Activated CD8-positive, alpha-beta T cell treated with anti-CD3 and anti-CD28 coated beads, Interleukin-2, amount 10 ng/mL, durations not matched to agents 7 days and 5 days (primary cell): ENCODE results near the gene ASTN2. TPM values are rescaled to one million over a fixed set of nuclear protein-coding genes. Genes with fewer than 3 reads are reported as not detected.

Source experiments
- ATAC-seq: fragments of 150-1000 bp; cut with Tn5 transposase; one replicate; pipeline ENCODE4 v1.10.0; 2021; ENCODE audit warnings: moderate library complexity
- CTCF ChIA-PET: fragments of 350-600 bp; sonication (Branson Sonifier 250); formaldehyde crosslinking; loops from one replicate; lab custom pipeline; 2021; ENCODE audit warnings: antibody characterized with exemption; lab: Charles Lee
- POLR2A ChIA-PET: fragments of 350-600 bp; sonication (Branson Sonifier 250); formaldehyde crosslinking; loops from one replicate; lab custom pipeline; 2021; ENCODE audit warnings: antibody characterized with exemption; lab: Charles Lee
- DNase-seq: peaks from one replicate; pipeline ENCODE4 v3.0.0-alpha.2; 2020
- H3K27ac Mint-ChIP-seq: one replicate; pipeline ENCODE4 v1.8.0; 2021; ENCODE audit warnings: mild to moderate bottlenecking, mixed read lengths
- H3K27me3 Mint-ChIP-seq: one replicate; pipeline ENCODE4 v1.8.0; 2021; ENCODE audit warnings: low read depth, mixed read lengths
- H3K36me3 Mint-ChIP-seq: one replicate; pipeline ENCODE4 v1.8.0; 2021; ENCODE audit warnings: low read depth, mixed read lengths
- H3K4me1 Mint-ChIP-seq: one replicate; pipeline ENCODE4 v1.8.0; 2021; ENCODE audit warnings: low read depth, mixed read lengths
- H3K4me3 Mint-ChIP-seq: one replicate; pipeline ENCODE4 v1.8.0; 2021; ENCODE audit warnings: mild to moderate bottlenecking, mixed read lengths
- H3K9me3 Mint-ChIP-seq: one replicate; pipeline ENCODE4 v1.8.0; 2022; ENCODE audit warnings: mixed read lengths; ENCODE audit not compliant: insufficient read depth
- total RNA-seq, 2 experiments: library from RNA; stranded (reverse); gene quantifications; one replicate each; pipeline ENCODE4 v1.2.3, GENCODE V29; 2021

The ASTN2 gene
- total RNA-seq, 2 experiments from 2014 or later, result 4.7 to 4.9 TPM

DNA sequence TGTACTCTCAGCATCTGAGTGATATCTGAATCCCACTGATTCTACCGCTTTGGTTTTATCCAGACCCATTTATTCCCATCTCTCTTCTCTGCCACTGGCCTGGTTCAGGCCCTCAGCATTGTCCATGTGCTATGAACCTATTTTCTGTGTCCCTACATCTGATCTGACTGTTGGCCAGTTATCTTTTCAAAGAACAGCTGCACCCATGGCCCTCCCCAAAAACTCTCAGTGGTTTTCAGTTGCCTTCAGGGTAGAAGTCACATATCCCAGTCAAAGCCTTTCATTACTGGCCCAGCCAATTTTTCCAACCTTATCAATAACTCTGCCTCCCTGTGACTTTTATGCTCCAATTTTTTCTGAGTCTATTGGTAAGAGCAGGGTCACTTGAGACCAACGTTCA is 430.7 kb downstream of the ASTN2 start:
- H3K27ac Mint-ChIP-seq, result no peak overlapping the region
- no peaks in the 10 kb centered on the region for H3K4me1 Mint-ChIP-seq
- ATAC-seq (no peak), DNase-seq (no peak)
- CTCF ChIA-PET, result no interaction called here
- no peaks in the 10 kb centered on the region for H3K27me3 Mint-ChIP-seq
- no peak overlapping the region for H3K4me3 Mint-ChIP-seq
- H3K9me3 Mint-ChIP-seq, result no peaks in the 10 kb centered on the region
- POLR2A ChIA-PET, result no interaction called here
- H3K36me3 Mint-ChIP-seq, result no peaks in the 10 kb centered on the region

DNA sequence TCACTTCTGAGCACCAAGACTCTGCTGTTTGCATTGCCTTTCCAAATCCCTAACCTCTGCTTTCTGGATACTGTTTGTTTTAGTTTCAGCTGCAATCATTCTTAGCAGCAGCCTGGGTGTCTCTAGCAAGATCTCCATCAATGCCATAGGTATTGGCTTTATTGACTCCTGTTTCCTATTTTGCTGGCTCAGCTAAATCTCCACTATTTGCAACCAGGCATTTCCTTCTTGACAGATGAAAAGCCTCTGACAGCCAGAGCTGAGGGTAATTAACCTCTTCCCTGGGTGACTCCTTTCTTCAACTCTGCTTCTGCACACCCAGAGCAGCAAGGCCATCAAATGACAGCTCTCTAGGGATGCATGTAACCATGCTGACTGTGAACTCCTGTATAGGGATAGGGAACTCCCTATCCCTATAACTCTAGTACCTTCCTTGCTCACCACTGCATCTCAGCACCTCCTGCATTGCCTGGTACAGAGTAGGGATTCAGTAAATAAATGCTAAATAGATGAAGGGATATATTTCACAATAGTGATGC is 434.2 kb downstream of the ASTN2 start:
- H3K9me3 Mint-ChIP-seq, result no peaks in the 10 kb centered on the region
- CTCF ChIA-PET, result no interaction called here
- no peak for ATAC-seq
- H3K36me3 Mint-ChIP-seq, result no peaks in the 10 kb centered on the region
- no peaks in the 10 kb centered on the region for H3K4me1 Mint-ChIP-seq
- DNase-seq, result no peak
- H3K4me3 Mint-ChIP-seq, result no peak overlapping the region
- no peaks in the 10 kb centered on the region for H3K27me3 Mint-ChIP-seq
- H3K27ac Mint-ChIP-seq, result no peak overlapping the region
- POLR2A ChIA-PET, result no interaction called here

GRCh38 chr9:116979456-116979855 is 435.4 kb downstream of the ASTN2 start:
- H3K36me3 Mint-ChIP-seq, result no peaks in the 10 kb centered on the region
- no peaks in the 10 kb centered on the region for H3K4me1 Mint-ChIP-seq
- no peak overlapping the region for H3K4me3 Mint-ChIP-seq
- DNase-seq (no peak), ATAC-seq (no peak)
- CTCF ChIA-PET, result no interaction called here
- H3K27ac Mint-ChIP-seq, result no peak overlapping the region
- H3K9me3 Mint-ChIP-seq, result no peaks in the 10 kb centered on the region
- POLR2A ChIA-PET, result no interaction called here
- H3K27me3 Mint-ChIP-seq, result no peaks in the 10 kb centered on the region

DNA sequence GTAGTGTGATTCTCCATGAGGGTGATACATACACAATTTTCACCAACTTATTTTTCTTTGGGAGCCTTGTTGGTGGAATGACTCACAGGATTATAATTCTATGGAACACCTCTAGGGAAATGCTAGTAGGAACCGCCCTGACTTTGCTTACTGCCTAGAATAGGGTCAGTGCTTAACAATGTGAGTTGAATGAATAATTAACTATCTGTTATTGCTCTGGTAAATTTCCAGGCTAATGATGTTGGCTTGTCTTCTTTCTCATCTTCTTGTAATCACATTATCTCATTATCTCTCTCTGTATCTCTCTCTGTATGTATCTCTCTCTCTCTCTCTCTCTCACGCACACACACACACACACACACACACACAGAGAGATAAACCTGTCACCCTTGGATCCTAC is 436.7 kb downstream of the ASTN2 start:
- no peaks in the 10 kb centered on the region for H3K9me3 Mint-ChIP-seq
- no peaks in the 10 kb centered on the region for H3K36me3 Mint-ChIP-seq
- H3K27ac Mint-ChIP-seq, result no peak overlapping the region
- ATAC-seq (no peak), DNase-seq (no peak)
- POLR2A ChIA-PET, result no interaction called here
- H3K4me3 Mint-ChIP-seq, result no peak overlapping the region
- no peaks in the 10 kb centered on the region for H3K4me1 Mint-ChIP-seq
- no peaks in the 10 kb centered on the region for H3K27me3 Mint-ChIP-seq
- CTCF ChIA-PET, result no interaction called here

- Mint-ChIP-seq H3K27me3 (no peaks in the 10 kb centered on the region), H3K4me3 (no peak overlapping the region), H3K36me3 (no peaks in the 10 kb centered on the region), H3K4me1 (no peaks in the 10 kb centered on the region), H3K9me3 (no peaks in the 10 kb centered on the region), H3K27ac (no peak overlapping the region)
- POLR2A ChIA-PET, result no interaction called here
- CTCF ChIA-PET, result no interaction called here
- DNase-seq, result no peak
- no peak for ATAC-seq
These were observed 439.7 kb downstream of the ASTN2 start for GRCh38 chr9:116975126-116975525.

DNA sequence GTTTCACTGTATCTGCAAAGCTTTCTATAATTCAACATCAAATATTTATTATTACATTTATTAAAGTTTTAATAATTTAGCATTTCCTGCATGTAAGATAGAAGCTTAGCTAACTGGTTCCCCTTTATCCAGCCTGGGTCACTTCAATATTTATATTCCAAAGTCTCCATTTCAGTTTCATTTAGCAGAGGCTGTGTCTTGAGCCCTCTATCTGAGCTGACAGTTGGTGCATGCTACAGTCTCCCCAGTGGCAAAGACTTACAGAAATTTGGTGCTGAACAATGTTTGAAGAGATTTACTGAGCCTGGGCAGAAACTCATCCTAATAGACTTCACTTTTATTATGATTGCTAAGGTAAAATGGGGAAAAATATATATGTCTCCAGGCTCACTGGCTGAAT is 448.7 kb downstream of the ASTN2 start:
- no peaks in the 10 kb centered on the region for H3K4me1 Mint-ChIP-seq
- H3K27ac Mint-ChIP-seq, result no peak overlapping the region
- H3K36me3 Mint-ChIP-seq, result no peaks in the 10 kb centered on the region
- ChIA-PET CTCF (no interaction called here), POLR2A (no interaction called here)
- no peaks in the 10 kb centered on the region for H3K27me3 Mint-ChIP-seq
- no peaks in the 10 kb centered on the region for H3K9me3 Mint-ChIP-seq
- no peak for DNase-seq
- no peak for ATAC-seq
- no peak overlapping the region for H3K4me3 Mint-ChIP-seq

DNA sequence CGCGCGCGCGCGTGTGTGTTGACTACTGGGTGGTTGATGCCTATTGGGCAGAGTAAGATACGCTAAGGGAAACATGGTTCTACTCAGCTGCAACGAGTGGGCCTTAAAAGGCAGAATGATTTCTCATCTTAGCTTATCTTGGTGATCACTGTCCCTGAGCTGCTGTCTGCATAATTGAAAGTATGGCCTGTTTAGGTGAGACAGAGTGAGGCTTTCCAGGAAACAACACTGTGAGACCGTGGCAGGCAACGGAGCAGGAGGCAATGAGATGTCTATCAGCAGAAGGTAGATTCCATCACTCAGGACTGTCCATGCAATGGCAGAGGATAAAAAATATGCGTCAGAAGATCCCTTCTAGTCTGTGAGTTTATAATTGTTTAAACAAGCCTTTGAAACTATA is 450.6 kb downstream of the ASTN2 start:
- Mint-ChIP-seq H3K9me3 (no peaks in the 10 kb centered on the region), H3K4me3 (no peak overlapping the region), H3K27me3 (no peaks in the 10 kb centered on the region), H3K4me1 (no peaks in the 10 kb centered on the region), H3K27ac (no peak overlapping the region), H3K36me3 (no peaks in the 10 kb centered on the region)
- POLR2A ChIA-PET, result no interaction called here
- CTCF ChIA-PET, result no interaction called here
- DNase-seq (no peak), ATAC-seq (no peak)

DNA sequence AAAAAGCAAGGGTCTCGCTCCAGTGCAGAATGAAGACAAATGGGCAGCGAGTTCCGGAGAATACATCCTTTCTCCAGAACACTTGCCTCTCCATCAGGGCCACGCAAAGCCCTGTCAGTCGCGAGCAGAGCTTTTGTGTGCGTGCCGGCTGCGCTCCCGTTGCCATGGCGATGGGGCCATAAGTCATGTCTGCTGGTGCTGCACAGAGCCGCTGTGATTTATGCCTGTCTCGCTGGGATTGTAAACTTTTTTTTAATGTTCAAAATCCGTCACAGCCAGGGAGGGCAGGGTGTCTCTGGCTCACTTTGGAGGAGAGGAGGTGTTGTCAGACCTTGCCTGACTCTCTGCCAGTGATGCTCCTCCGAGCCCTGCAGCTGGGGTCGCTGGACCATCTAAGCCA is 455.0 kb downstream of the ASTN2 start:
- ATAC-seq, result no peak
- no peaks in the 10 kb centered on the region for H3K4me1 Mint-ChIP-seq
- ChIA-PET POLR2A (no interaction called here), CTCF (no interaction called here)
- H3K27me3 Mint-ChIP-seq, result no peaks in the 10 kb centered on the region
- H3K4me3 Mint-ChIP-seq, result no peak overlapping the region
- H3K27ac Mint-ChIP-seq, result no peak overlapping the region
- H3K36me3 Mint-ChIP-seq, result no peaks in the 10 kb centered on the region
- no peaks in the 10 kb centered on the region for H3K9me3 Mint-ChIP-seq
- no peak for DNase-seq

DNA sequence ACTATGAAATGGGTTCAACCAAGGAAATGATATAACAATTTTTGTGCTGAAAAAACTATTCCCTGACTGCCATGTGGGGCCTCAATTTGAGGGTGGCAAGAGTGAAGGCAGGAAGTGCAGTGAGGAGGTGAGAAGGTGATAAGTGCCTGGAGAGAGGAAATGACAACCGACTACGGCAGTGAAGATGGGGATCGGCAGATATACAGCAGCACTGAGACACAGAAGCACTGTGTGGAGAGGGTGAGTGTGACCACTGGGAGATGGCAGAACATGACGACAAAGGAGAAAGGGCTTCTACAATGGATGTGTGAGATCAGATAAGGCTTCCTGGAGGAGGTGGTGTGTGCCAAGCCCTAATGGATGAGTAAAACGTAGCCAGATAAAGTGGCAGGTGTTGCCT is 456.0 kb downstream of the ASTN2 start:
- Mint-ChIP-seq H3K36me3 (no peaks in the 10 kb centered on the region), H3K27me3 (no peaks in the 10 kb centered on the region), H3K4me1 (no peaks in the 10 kb centered on the region), H3K9me3 (no peaks in the 10 kb centered on the region), H3K27ac (no peak overlapping the region), H3K4me3 (no peak overlapping the region)
- ATAC-seq, result no peak
- no peak for DNase-seq
- ChIA-PET CTCF (no interaction called here), POLR2A (no interaction called here)

- ChIA-PET POLR2A (no interaction called here), CTCF (no interaction called here)
- no peak for DNase-seq
- Mint-ChIP-seq H3K27ac (no peak overlapping the region), H3K4me1 (no peaks in the 10 kb centered on the region), H3K27me3 (no peaks in the 10 kb centered on the region), H3K9me3 (no peaks in the 10 kb centered on the region), H3K4me3 (no peak overlapping the region), H3K36me3 (no peaks in the 10 kb centered on the region)
- no peak for ATAC-seq
These were observed 460.1 kb downstream of the ASTN2 start for GRCh38 chr9:116954731-116955130.

GRCh38 chr9:116953271-116953670 is 461.6 kb downstream of the ASTN2 start:
- ATAC-seq, result no peak
- H3K27me3 Mint-ChIP-seq, result no peaks in the 10 kb centered on the region
- no peak overlapping the region for H3K27ac Mint-ChIP-seq
- H3K4me1 Mint-ChIP-seq, result no peaks in the 10 kb centered on the region
- H3K4me3 Mint-ChIP-seq, result no peak overlapping the region
- CTCF ChIA-PET, result no interaction called here
- H3K9me3 Mint-ChIP-seq, result no peaks in the 10 kb centered on the region
- POLR2A ChIA-PET, result no interaction called here
- no peak for DNase-seq
- H3K36me3 Mint-ChIP-seq, result no peaks in the 10 kb centered on the region

DNA sequence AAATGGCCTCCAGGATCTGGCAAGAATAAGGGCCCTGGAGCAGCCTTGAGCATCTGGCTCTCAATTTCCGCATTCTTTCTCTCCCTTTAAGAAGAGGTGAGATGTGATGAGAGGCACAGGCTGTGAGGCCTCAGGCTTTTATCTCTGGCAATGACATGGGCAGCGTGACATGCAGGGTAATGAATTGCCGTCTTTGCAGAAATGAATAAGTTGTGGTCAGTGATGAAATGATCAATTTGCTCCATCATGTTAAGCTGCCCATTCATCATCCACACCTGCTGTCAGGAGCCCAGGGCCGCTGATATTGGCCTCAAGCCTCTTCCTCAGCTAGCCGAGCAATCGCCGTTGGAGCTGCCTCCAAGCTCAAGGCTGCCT is 462.4 kb downstream of the ASTN2 start:
- no peak overlapping the region for H3K4me3 Mint-ChIP-seq
- POLR2A ChIA-PET, result interaction anchor here (0.6 kb wide), 1 partner anchor 9 kb away, joined by 3 read pairs; no protein-coding TSS in a partner anchor
- no peak for DNase-seq

More for the DNA sequence above, 462.4 kb downstream of the ASTN2 start:
- H3K4me1 Mint-ChIP-seq, result no peaks in the 10 kb centered on the region
- CTCF ChIA-PET, result no interaction called here
- H3K36me3 Mint-ChIP-seq, result no peaks in the 10 kb centered on the region
- no peaks in the 10 kb centered on the region for H3K27me3 Mint-ChIP-seq
- no peak for ATAC-seq
- H3K9me3 Mint-ChIP-seq, result no peaks in the 10 kb centered on the region
- H3K27ac Mint-ChIP-seq, result no peak overlapping the region
